ENCODE measurements around the gene KSR2.
"Not testable (repeated sequence)": the region's sequence is repeated elsewhere in the genome, so short reads cannot be mapped to it uniquely, and the experiment has no call there.

Gene KSR2

DNA sequence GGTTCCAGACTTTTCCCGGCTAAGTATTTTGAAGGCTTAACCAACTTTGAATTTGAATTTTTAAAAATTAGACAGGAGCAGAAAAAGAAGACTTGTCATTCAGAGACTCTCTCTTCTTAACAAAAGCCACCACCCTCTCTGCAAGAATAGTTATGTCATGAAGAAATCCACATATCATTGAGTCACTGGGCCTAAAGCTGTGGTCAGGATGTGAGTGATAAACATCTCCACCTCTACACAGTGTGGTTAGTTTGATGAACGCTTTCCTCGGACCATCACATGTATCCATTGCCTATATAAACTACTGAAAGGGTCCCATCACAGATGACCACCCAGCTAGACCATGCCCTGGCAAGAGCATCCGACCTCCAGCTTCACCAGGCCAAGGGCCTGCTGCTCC is 226.1 kb downstream of the KSR2 start:
- ATAC-seq (ENCODE audit: low read depth) (no peak), DNase-seq (ENCODE audit: low spot score in 2 of 2) (no peak)
- Mint-ChIP-seq H3K27ac (no peak overlapping the region), H3K4me3 (no peak overlapping the region), H3K4me1 (no peaks in the 10 kb centered on the region), H3K27me3 (peaks cover 1% of the 10 kb centered on the region), H3K36me3 (no peaks in the 10 kb centered on the region), H3K9me3 (peaks cover 3% of the 10 kb centered on the region)

DNA sequence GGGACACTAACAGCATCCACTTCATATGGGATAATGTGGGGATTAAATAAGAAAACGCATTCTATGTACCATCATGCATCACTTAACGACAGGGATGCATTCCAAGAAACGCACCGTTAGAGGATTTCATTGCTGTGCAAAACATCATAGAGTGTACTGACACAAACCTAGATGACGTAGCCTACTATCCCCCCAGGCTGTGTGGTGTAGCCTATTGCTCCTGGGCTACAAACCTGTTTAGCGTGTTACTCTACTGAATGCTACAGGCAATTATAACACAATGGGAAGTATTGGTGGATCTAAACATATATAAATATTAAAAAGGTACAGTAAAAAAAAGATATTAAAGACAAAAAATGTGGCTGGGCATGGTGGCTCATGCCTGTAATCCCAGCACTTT is 230.6 kb downstream of the KSR2 start:
- no peaks in the 10 kb centered on the region for H3K36me3 Mint-ChIP-seq
- ATAC-seq (ENCODE audit: low read depth) (no peak), DNase-seq (ENCODE audit: low spot score in 2 of 2) (no peak)
- no peaks in the 10 kb centered on the region for H3K27me3 Mint-ChIP-seq
- H3K4me1 Mint-ChIP-seq, result no peaks in the 10 kb centered on the region
- no peak overlapping the region for H3K27ac Mint-ChIP-seq
- H3K4me3 Mint-ChIP-seq, result no peak overlapping the region
- H3K9me3 Mint-ChIP-seq, result no peaks in the 10 kb centered on the region

GRCh38 chr12:117733549-117733805 is 235.3 kb downstream of the KSR2 start:
- no peaks in the 10 kb centered on the region for H3K4me1 Mint-ChIP-seq
- no peaks in the 10 kb centered on the region for H3K36me3 Mint-ChIP-seq
- no peak overlapping the region for H3K4me3 Mint-ChIP-seq
- ATAC-seq (ENCODE audit: low read depth), result no peak
- DNase-seq (ENCODE audit: low spot score in 2 of 2), result no peak
- H3K27ac Mint-ChIP-seq, result no peak overlapping the region
- no peaks in the 10 kb centered on the region for H3K9me3 Mint-ChIP-seq
- H3K27me3 Mint-ChIP-seq, result no peaks in the 10 kb centered on the region

GRCh38 chr12:117732761-117733548 is 235.8 kb downstream of the KSR2 start:
- Mint-ChIP-seq H3K27me3 (no peaks in the 10 kb centered on the region), H3K27ac (no peak overlapping the region), H3K4me1 (no peaks in the 10 kb centered on the region), H3K4me3 (no peak overlapping the region), H3K36me3 (no peaks in the 10 kb centered on the region), H3K9me3 (no peaks in the 10 kb centered on the region)
- no peak for DNase-seq (ENCODE audit: low spot score in 2 of 2)
- ATAC-seq (ENCODE audit: low read depth), result no peak

- H3K36me3 Mint-ChIP-seq; H3K27ac Mint-ChIP-seq; H3K4me3 Mint-ChIP-seq; DNase-seq (ENCODE audit: low spot score in 2 of 2); H3K9me3 Mint-ChIP-seq; H3K27me3 Mint-ChIP-seq; ATAC-seq (ENCODE audit: low read depth); H3K4me1 Mint-ChIP-seq: not testable (repeated sequence)
Measured at GRCh38 chr12:117731131-117731530, 237.7 kb downstream of the KSR2 start.

DNA sequence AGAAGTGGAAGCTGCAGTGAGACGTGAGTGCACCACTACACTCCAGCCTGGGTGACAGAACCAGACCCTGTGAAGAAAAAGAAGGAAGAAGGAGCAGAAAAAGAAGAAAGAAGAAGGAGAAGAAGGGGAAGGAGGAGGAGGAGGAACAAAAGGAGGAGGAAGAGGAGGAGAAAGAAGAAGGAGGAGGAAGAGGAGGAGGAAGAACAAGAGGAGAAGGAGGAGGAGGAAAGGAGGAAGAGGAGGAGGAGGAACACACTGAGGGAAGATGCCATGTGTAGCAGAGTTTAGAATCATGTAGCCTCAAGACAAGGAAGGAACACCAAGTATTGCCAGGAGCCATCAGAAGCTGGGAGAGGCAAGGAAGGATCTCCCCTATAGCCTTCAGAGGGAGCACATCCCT is 241.5 kb downstream of the KSR2 start:
- H3K4me1 Mint-ChIP-seq, result no peaks in the 10 kb centered on the region
- no peaks in the 10 kb centered on the region for H3K27me3 Mint-ChIP-seq
- DNase-seq (ENCODE audit: low spot score in 2 of 2), result no peak
- no peaks in the 10 kb centered on the region for H3K36me3 Mint-ChIP-seq
- no peak overlapping the region for H3K27ac Mint-ChIP-seq
- H3K9me3 Mint-ChIP-seq, result no peaks in the 10 kb centered on the region
- H3K4me3 Mint-ChIP-seq, result no peak overlapping the region
- no peak for ATAC-seq (ENCODE audit: low read depth)

DNA sequence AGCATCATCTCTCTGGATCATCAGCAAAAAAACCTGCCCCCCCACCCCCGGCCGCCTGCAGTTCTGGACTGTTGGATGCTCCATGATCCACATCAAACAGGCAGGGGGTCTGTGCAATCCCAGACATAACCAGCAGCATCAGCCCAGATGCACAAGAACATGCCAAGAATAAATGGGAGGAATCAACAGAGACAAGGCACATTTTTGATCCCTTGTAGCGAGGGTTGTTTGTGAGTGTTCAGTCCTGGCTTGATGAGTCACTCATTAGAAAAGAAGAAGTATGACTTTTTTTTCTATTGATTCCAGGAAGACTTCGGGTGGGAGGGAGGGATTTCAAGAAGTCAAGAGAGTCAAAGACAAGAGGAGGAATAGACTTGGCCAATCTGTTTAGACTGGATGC is 244.2 kb downstream of the KSR2 start:
- Mint-ChIP-seq H3K27me3 (no peaks in the 10 kb centered on the region), H3K4me1 (no peaks in the 10 kb centered on the region), H3K4me3 (no peak overlapping the region), H3K27ac (no peak overlapping the region), H3K36me3 (no peaks in the 10 kb centered on the region), H3K9me3 (no peaks in the 10 kb centered on the region)
- ATAC-seq (ENCODE audit: low read depth) (no peak), DNase-seq (ENCODE audit: low spot score in 2 of 2) (no peak)

DNA sequence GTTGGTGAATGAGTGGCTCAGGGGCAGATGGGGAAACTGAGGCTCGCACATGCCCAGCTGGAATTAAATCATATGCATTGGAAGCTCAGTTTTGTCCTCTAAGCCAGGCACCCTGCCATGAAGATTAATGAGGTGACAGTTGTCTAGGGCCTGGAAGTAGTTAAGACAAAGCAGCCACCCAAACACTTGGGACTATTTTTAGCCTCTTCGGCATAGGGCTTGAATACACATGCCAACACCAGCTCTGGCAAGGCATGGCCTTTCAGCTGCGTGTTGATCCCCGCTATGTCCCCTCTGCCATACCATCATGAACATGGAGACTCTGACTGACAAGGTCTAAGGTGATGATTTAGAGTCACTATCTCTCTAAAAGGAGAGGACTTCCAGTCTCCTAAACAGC is 250.2 kb downstream of the KSR2 start:
- no peak overlapping the region for H3K4me3 Mint-ChIP-seq
- H3K4me1 Mint-ChIP-seq, result no peaks in the 10 kb centered on the region
- H3K36me3 Mint-ChIP-seq, result no peaks in the 10 kb centered on the region
- H3K27ac Mint-ChIP-seq, result no peak overlapping the region
- H3K27me3 Mint-ChIP-seq, result no peaks in the 10 kb centered on the region
- ATAC-seq (ENCODE audit: low read depth) (no peak), DNase-seq (ENCODE audit: low spot score in 2 of 2) (no peak)
- H3K9me3 Mint-ChIP-seq, result peaks cover 3% of the 10 kb centered on the region

DNA sequence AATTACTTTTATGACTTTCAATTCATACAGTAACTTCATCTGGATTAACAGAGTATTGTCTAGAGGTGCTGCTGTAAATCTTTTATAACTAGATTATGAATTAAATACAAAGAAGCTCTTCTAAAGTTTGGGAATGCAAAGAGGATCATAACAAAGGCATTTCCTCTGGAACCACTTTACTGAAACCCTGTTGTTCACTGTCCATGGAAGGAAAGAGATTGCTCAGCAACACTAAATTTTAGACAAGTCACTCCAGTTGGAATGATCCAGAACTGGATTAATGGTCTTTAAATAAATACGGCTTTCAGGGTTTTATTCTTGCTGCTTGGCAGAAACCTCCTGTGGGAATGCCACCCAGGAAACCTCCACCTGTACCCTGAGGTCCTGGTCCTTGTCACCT is 250.6 kb downstream of the KSR2 start:
- no peak overlapping the region for H3K27ac Mint-ChIP-seq
- H3K36me3 Mint-ChIP-seq, result no peaks in the 10 kb centered on the region
- ATAC-seq (ENCODE audit: low read depth) (no peak), DNase-seq (ENCODE audit: low spot score in 2 of 2) (no peak)
- H3K27me3 Mint-ChIP-seq, result no peaks in the 10 kb centered on the region
- no peaks in the 10 kb centered on the region for H3K4me1 Mint-ChIP-seq
- H3K9me3 Mint-ChIP-seq, result peaks cover 3% of the 10 kb centered on the region
- H3K4me3 Mint-ChIP-seq, result no peak overlapping the region

- H3K4me3 Mint-ChIP-seq, result no peak overlapping the region
- H3K27ac Mint-ChIP-seq, result no peak overlapping the region
- no peak for ATAC-seq (ENCODE audit: low read depth)
- DNase-seq (ENCODE audit: low spot score in 2 of 2), result no peak
- no peaks in the 10 kb centered on the region for H3K4me1 Mint-ChIP-seq
- peaks cover 3% of the 10 kb centered on the region for H3K9me3 Mint-ChIP-seq
- no peaks in the 10 kb centered on the region for H3K36me3 Mint-ChIP-seq
- H3K27me3 Mint-ChIP-seq, result peaks cover 3% of the 10 kb centered on the region
Measured at GRCh38 chr12:117714203-117714602, 254.6 kb downstream of the KSR2 start.

GRCh38 chr12:117710121-117710520 is 258.7 kb downstream of the KSR2 start:
- H3K36me3 Mint-ChIP-seq, result no peaks in the 10 kb centered on the region
- peaks cover 3% of the 10 kb centered on the region for H3K27me3 Mint-ChIP-seq
- no peaks in the 10 kb centered on the region for H3K9me3 Mint-ChIP-seq
- no peaks in the 10 kb centered on the region for H3K4me1 Mint-ChIP-seq
- ATAC-seq (ENCODE audit: low read depth), result no peak
- no peak overlapping the region for H3K4me3 Mint-ChIP-seq
- no peak overlapping the region for H3K27ac Mint-ChIP-seq
- no peak for DNase-seq (ENCODE audit: low spot score in 2 of 2)

- ATAC-seq (ENCODE audit: low read depth), result no peak
- no peak for DNase-seq (ENCODE audit: low spot score in 2 of 2)
- no peak overlapping the region for H3K4me3 Mint-ChIP-seq
- H3K36me3 Mint-ChIP-seq, result no peaks in the 10 kb centered on the region
- no peaks in the 10 kb centered on the region for H3K9me3 Mint-ChIP-seq
- H3K27ac Mint-ChIP-seq, result no peak overlapping the region
- H3K4me1 Mint-ChIP-seq, result no peaks in the 10 kb centered on the region
- peaks cover 3% of the 10 kb centered on the region for H3K27me3 Mint-ChIP-seq
Measured at GRCh38 chr12:117707861-117708260, 260.9 kb downstream of the KSR2 start.

GRCh38 chr12:117703584-117703983 is 265.2 kb downstream of the KSR2 start:
- ATAC-seq (ENCODE audit: low read depth) (no peak), DNase-seq (ENCODE audit: low spot score in 2 of 2) (no peak)
- H3K4me1 Mint-ChIP-seq, result no peaks in the 10 kb centered on the region
- H3K27me3 Mint-ChIP-seq, result peaks cover 4% of the 10 kb centered on the region
- H3K36me3 Mint-ChIP-seq, result no peaks in the 10 kb centered on the region
- peaks cover 7% of the 10 kb centered on the region for H3K9me3 Mint-ChIP-seq
- H3K27ac Mint-ChIP-seq, result no peak overlapping the region
- no peak overlapping the region for H3K4me3 Mint-ChIP-seq

GRCh38 chr12:117702741-117703140 is 266.0 kb downstream of the KSR2 start:
- H3K4me1 Mint-ChIP-seq, result no peaks in the 10 kb centered on the region
- H3K36me3 Mint-ChIP-seq, result no peaks in the 10 kb centered on the region
- H3K27me3 Mint-ChIP-seq, result peaks cover 4% of the 10 kb centered on the region
- no peak overlapping the region for H3K27ac Mint-ChIP-seq
- DNase-seq (ENCODE audit: low spot score in 2 of 2) (no peak), ATAC-seq (ENCODE audit: low read depth) (no peak)
- peaks cover 8% of the 10 kb centered on the region for H3K9me3 Mint-ChIP-seq
- H3K4me3 Mint-ChIP-seq, result no peak overlapping the region

DNA sequence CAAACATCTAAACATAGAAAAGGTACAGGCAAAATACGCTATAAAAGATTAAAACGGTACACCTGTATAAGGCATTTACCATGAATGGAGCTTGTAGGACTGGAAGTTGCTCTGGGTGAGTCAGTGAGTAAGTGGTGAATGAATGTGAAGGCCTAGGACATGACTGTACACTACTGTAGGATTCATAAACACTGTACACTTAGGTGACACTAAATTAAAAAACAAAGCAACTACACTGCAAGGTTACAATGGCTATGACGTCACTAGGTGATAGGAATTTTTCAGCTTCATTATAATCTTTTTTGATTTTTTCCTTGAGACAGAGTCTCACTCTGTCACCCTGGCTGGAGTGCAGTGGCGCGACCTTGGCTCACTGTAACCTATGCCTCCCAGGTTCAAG is 269.2 kb downstream of the KSR2 start:
- Mint-ChIP-seq H3K9me3 (peaks cover 10% of the 10 kb centered on the region), H3K27ac (no peak overlapping the region), H3K27me3 (peaks cover 4% of the 10 kb centered on the region), H3K4me3 (no peak overlapping the region), H3K4me1 (no peaks in the 10 kb centered on the region), H3K36me3 (no peaks in the 10 kb centered on the region)
- no peak for DNase-seq (ENCODE audit: low spot score in 2 of 2)
- ATAC-seq (ENCODE audit: low read depth), result no peak

All from memory B cell (primary cell).